ENCODE measurements around the gene TRIM17. TPM values are rescaled to one million over a fixed set of nuclear protein-coding genes. Genes with fewer than 3 reads are reported as not detected.

TRIM17 gene
- total and polyA plus RNA-seq, 9 of the 15 experiments (the other 6 are each of a cell fraction or from before 2014, with no cell fraction given) = not detected

GRCh38 chr1:228462560-228462959, 45.9 kb upstream of the TRIM17 start:
- intact Hi-C loops (cut with micrococcal nuclease) = no loop called here
- POLR2A ChIA-PET = interaction anchor here (1.0 to 1.9 kb wide), 5 partner anchors 10 to 32 kb away, joined by 3 to 10 read pairs (median 5); no protein-coding TSS in a partner anchor
- no peak for TF ChIP-seq ZNF408 (CRISPR knock-in tag; IDR thresholded peaks at IDR 0.05; ENCODE audit: low read depth)
- no peak for TF ChIP-seq GABPB1 (CRISPR knock-in tag; IDR thresholded peaks at IDR 0.05)
- no peak for TF ChIP-seq YY1 (IDR thresholded peaks at IDR 0.05; ENCODE audit: borderline replicate concordance in 1 of 3, control insufficient read depth in 1 of 3, extremely low read depth in 1 of 3, insufficient read depth in 3 of 3, insufficient read length in 1 of 3, insufficient replicate concordance in 2 of 3, low read depth in 1 of 3, low read length in 2 of 3)
- TF ChIP-seq SMAD4 (CRISPR knock-in tag; conservative IDR thresholded peaks at IDR 0.05) = no peak
- no peak for TF ChIP-seq DMBX1 (CRISPR knock-in tag; IDR thresholded peaks at IDR 0.05; ENCODE audit: borderline replicate concordance)
- TF ChIP-seq ZNF324 (CRISPR knock-in tag; IDR thresholded peaks at IDR 0.05) = no peak
- no peak for TF ChIP-seq POLR2B (IDR thresholded peaks at IDR 0.05; ENCODE audit: low read depth, partially characterized antibody)
- no peak for TF ChIP-seq ZNF12 (CRISPR knock-in tag; IDR thresholded peaks at IDR 0.05)
- TF ChIP-seq ZNF318 (IDR thresholded peaks at IDR 0.05; ENCODE audit: borderline replicate concordance in 1 of 2, low read depth in 1 of 2) = no peak

More at GRCh38 chr1:228462560-228462959, 45.9 kb upstream of the TRIM17 start:
- Histone ChIP-seq H2AFZ (ENCODE audit: low read depth, low read length) (no peak overlapping the region), H3K27ac (ENCODE audit: extremely low read depth, low read depth, low read length) (no peak overlapping the region), H3K36me3 (ENCODE audit: control insufficient read depth, insufficient read depth, low read length) (no peaks in the 10 kb centered on the region; the same call in 2 of the 3 replicates), H3K9ac (ENCODE audit: insufficient read depth in 1 of 2, low read depth in 2 of 2, low read length in 2 of 2) (no peak overlapping the region), H3K79me2 (ENCODE audit: control insufficient read depth, insufficient read depth, low read length) (peaks cover 15% of the 10 kb centered on the region; the same call in 2 of the 3 replicates), H4K20me1 (replicated peaks; ENCODE audit: control insufficient read depth, insufficient read depth, low read length) (no peaks in the 10 kb centered on the region; the same call in 1 of the 2 replicates), H3K4me1 (replicated peaks in 1 of 2; ENCODE audit: control insufficient read depth in 2 of 2, insufficient read depth in 2 of 2, low read length in 2 of 2) (peaks cover 23 to 34% of the 10 kb centered on the region in 2 experiments), H3K4me3 (no peak overlapping the region), H3K27me3 (ENCODE audit: control insufficient read depth in 2 of 2, insufficient read depth in 2 of 2, low read length in 2 of 2) (peaks cover 2 to 10% of the 10 kb centered on the region in 2 experiments; a peak in 2 of 5 replicates), H3K4me2 (ENCODE audit: insufficient read depth, low read length) (no peak overlapping the region), H3K9me1 (ENCODE audit: control insufficient read depth, insufficient read depth, low read length) (no peaks in the 10 kb centered on the region), H3K9me3 (replicated peaks; ENCODE audit: control insufficient read depth, insufficient read depth, low read depth, low read length) (no peaks in the 10 kb centered on the region)
- in situ Hi-C loops (cut with MboI) = loop anchor here (5.0 kb wide), 1 partner anchor 50 kb away; no protein-coding TSS in a partner anchor
- BruUV-seq (replicated peaks) = no TSS peak
- ATAC-seq (no peak), DNase-seq (ENCODE audit: extremely low read depth in 1 of 4, low spot score in 3 of 4) (no peak), FAIRE-seq (no peak)
- CTCF ChIA-PET (ENCODE audit: low intra/inter-chr PET ratio) = no interaction called here
- 63% methylated on average over 5 of the region's 5 CpGs for WGBS (ENCODE audit: insufficient coverage, low coverage, missing lambda C conversion rate)

Measured in K562 (cell line).